HG03439 (cell line): ENCODE measurements around the gene GMEB1.
A peak's percentile ranks its signal among the peaks of the same experiment; 100 is the strongest.
"Not testable (repeated sequence)": the region's sequence is repeated elsewhere in the genome, so short reads cannot be mapped to it uniquely, and the experiment has no call there.

ENCODE experiments used
- ATAC-seq: cut with Tn5 transposase; IDR thresholded peaks from one replicate; pipeline ENCODE4 v1.9.1; 2021; ENCODE audit warnings: mild to moderate bottlenecking, moderate library complexity; ENCODE audit not compliant: unreplicated experiment

GMEB1 gene

GRCh38 chr1:28668191-28668955, at the start of gene GMEB1:
Gene GMEB1 (plus strand): TSS chr1:28668784. CDS start chr1:28683613, 14,829 bp downstream.
- ATAC-seq = peak; percentile 69

GRCh38 chr1:28631713-28632112, 36.9 kb upstream of the GMEB1 start:
- ATAC-seq = no peak

- no peak for ATAC-seq
These were observed 36.0 kb upstream of the GMEB1 start for GRCh38 chr1:28632560-28632959.

- no peak for ATAC-seq
These were observed 27.8 kb upstream of the GMEB1 start for GRCh38 chr1:28640766-28641165.

GRCh38 chr1:28642056-28642846, 26.3 kb upstream of the GMEB1 start:
- peak; percentile 4 for ATAC-seq

- peak; percentile 69 for ATAC-seq
These were observed 25.5 kb upstream of the GMEB1 start, which contains the start of gene TAF12 for GRCh38 chr1:28642847-28643635. Gene TAF12 (minus strand): TSS chr1:28643067. CDS start chr1:28622081, 20,986 bp downstream.

GRCh38 chr1:28644494-28644893, 24.1 kb upstream of the GMEB1 start:
- ATAC-seq = no peak

GRCh38 chr1:28645406-28645805, 23.2 kb upstream of the GMEB1 start:
- ATAC-seq = not testable (repeated sequence)

GRCh38 chr1:28646040-28646439, 22.5 kb upstream of the GMEB1 start:
- no peak for ATAC-seq

GRCh38 chr1:28648008-28648473, 20.5 kb upstream of the GMEB1 start:
- peak; percentile 67 for ATAC-seq

- peak; percentile 67 for ATAC-seq
These were observed 19.9 kb upstream of the GMEB1 start, which contains the start of gene RNU11 for GRCh38 chr1:28648474-28649198. Gene RNU11 (plus strand): TSS chr1:28648600.

GRCh38 chr1:28653063-28653462, 15.5 kb upstream of the GMEB1 start:
- not testable (repeated sequence) for ATAC-seq

- ATAC-seq = not testable (repeated sequence)
These were observed 14.7 kb upstream of the GMEB1 start for GRCh38 chr1:28653870-28654269.

- ATAC-seq = not testable (repeated sequence)
These were observed 12.9 kb upstream of the GMEB1 start for GRCh38 chr1:28655448-28656311.

- no peak for ATAC-seq
These were observed 12.2 kb upstream of the GMEB1 start for GRCh38 chr1:28656335-28656734.

GRCh38 chr1:28663871-28664470, 4.6 kb upstream of the GMEB1 start:
- ATAC-seq = no peak

GRCh38 chr1:28666806-28667205, 1.8 kb upstream of the GMEB1 start:
- no peak for ATAC-seq

- peak; percentile 33 for ATAC-seq
These were observed 556 bp downstream of the GMEB1 start for GRCh38 chr1:28668956-28669723.
